Prostate gland (tissue), 2 donors: ENCODE data around the gene KLHL25. TPM values are rescaled to one million over a fixed set of nuclear protein-coding genes. Genes with fewer than 3 reads are reported as not detected.

ENCODE experiments used
- DNase-seq: peaks from one replicate; pipeline ENCODE4 v3.0.0-alpha.2; 2019; ENCODE audit warnings: low spot score
- H3K27ac ChIP-seq, 2 donors: fragments of 200-600 bp; sonication (generic); 2 replicates each; pipeline ENCODE4 v1.5.1; 2017 to 2019
- H3K27me3 ChIP-seq: fragments of 200-600 bp; sonication (generic); replicated peaks from 2 replicates; pipeline ENCODE4 v1.5.1; 2019; ENCODE audit not compliant: insufficient read depth
- H3K36me3 ChIP-seq, 2 donors: fragments of 200-600 bp; sonication (generic); 1 replicate in 1 of 2; 2 replicates in 1 of 2; pipeline versions ENCODE4 v1.5.1 to v1.8.1; 2017 to 2019
- H3K4me1 ChIP-seq: fragments of 200-600 bp; sonication (generic); replicated peaks from 2 replicates; pipeline ENCODE4 v1.5.1; 2019
- H3K4me3 ChIP-seq, 2 donors: fragments of 200-600 bp; sonication (generic); 2 replicates each; pipeline ENCODE4 v1.5.1; 2017 to 2019
- H3K9me3 ChIP-seq: fragments of 200-600 bp; sonication (generic); 2 replicates; pipeline ENCODE4 v1.5.1; 2017
- POLR2A ChIP-seq: fragments of 450-650 bp; IDR thresholded peaks from one replicate; pipeline ENCODE4 v1.6.1; 2016; ENCODE audit warnings: antibody characterized with exemption, mild to moderate bottlenecking
- POLR2AphosphoS5 ChIP-seq: sonication (generic); formaldehyde crosslinking; IDR thresholded peaks from one replicate; pipeline ENCODE4 v1.6.1; 2017; ENCODE audit warnings: antibody characterized with exemption
- WGBS: methylation state at CpG from one replicate; pipeline ENCODE4 v1.1.5; 2018; 5-methylcytosine and 5-hydroxymethylcytosine counted together
- intact Hi-C: fragments of 100-400 bp; cut with DNase I; formaldehyde crosslinking; loops from one replicate; pipeline ENCODE4 v1.14.2; 2022
- microRNA counts, 2 donors: library from miRNA; unstranded; fragments of <30 nt; microRNA quantifications; one replicate each; lab custom pipeline; 2016 to 2017
- microRNA-seq: library from miRNA; unstranded; fragments of <30 nt; microRNA quantifications from one replicate; pipeline ENCODE4, GENCODE V29; 2016
- small RNA-seq, 2 donors: library from RNA; depleted of rRNA; stranded (forward); fragments of <200 nt; gene quantifications; one replicate each; pipeline ENCODE3, GENCODE V24; 2016
- total RNA-seq, 2 donors: library from RNA; depleted of rRNA; stranded (reverse); fragments of >200 nt; gene quantifications; one replicate each; pipeline ENCODE4 v1.1.0, GENCODE V29; 2016
- TF ChIP-seq, protein P1 (sequence below), 4 experiments: fragments of 200-600 bp in 2 of 4; fragments of 450-650 bp in 2 of 4; sonication (generic) in 2 of 4; IDR thresholded peaks; 1 replicate in 3 of 4; 2 replicates in 1 of 4; pipeline ENCODE4 v1.5.1; 2016 to 2019; ENCODE audit warnings: antibody characterized with exemption in 4 of 4, mild to moderate bottlenecking in 2 of 4, moderate library complexity in 2 of 4

Gene KLHL25
- total RNA-seq, 2 donors from 2014 or later: 5.1 to 30.8 TPM

DNA sequence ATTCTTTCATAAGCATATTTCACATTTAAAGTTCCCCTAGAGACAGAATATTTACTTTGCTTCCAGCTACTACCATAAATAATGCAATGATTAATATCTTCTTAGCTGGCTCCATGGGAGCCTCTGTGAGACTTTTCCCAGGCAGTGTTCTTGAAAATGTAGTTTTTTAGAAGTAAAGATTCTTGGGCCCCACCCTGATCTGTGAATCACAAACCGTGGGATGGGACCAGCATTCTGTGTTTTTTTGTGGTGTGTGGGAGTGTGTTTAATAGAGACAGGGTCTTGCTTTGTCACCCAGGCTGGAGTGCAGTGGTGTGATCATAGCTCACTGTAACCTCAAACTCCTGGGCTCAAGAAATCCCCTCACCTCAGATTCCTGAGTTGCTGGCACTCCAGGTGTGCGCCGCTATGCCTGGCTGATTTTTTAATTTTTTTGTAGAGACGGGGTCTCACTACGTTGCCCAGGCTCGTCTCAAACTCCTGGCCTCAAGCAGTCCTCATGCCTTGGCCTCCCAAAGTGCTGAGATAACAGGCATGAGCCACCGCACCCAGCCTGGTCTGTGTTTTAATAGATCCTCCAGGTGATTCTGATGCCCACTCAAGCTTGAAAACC lies 83.0 kb downstream of the KLHL25 start:
- intact Hi-C loops: no loop called here
- 87% methylated on average over 7 of the region's 7 CpGs for WGBS
- H3K4me3 ChIP-seq: no peak overlapping the region
- no peak overlapping the region for H3K27ac ChIP-seq
- no peaks in the 10 kb centered on the region for H3K4me1 ChIP-seq
- H3K27me3 ChIP-seq: no peaks in the 10 kb centered on the region
- DNase-seq: no peak
- H3K9me3 ChIP-seq: no peaks in the 10 kb centered on the region
- no peak for TF ChIP-seq POLR2AphosphoS5
- TF ChIP-seq, protein P1, sequence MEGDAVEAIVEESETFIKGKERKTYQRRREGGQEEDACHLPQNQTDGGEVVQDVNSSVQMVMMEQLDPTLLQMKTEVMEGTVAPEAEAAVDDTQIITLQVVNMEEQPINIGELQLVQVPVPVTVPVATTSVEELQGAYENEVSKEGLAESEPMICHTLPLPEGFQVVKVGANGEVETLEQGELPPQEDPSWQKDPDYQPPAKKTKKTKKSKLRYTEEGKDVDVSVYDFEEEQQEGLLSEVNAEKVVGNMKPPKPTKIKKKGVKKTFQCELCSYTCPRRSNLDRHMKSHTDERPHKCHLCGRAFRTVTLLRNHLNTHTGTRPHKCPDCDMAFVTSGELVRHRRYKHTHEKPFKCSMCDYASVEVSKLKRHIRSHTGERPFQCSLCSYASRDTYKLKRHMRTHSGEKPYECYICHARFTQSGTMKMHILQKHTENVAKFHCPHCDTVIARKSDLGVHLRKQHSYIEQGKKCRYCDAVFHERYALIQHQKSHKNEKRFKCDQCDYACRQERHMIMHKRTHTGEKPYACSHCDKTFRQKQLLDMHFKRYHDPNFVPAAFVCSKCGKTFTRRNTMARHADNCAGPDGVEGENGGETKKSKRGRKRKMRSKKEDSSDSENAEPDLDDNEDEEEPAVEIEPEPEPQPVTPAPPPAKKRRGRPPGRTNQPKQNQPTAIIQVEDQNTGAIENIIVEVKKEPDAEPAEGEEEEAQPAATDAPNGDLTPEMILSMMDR (IDR thresholded peaks at IDR 0.05): no peak
- TF ChIP-seq POLR2A: no peak
- H3K36me3 ChIP-seq: peaks cover 0 to 5% of the 10 kb centered on the region in 2 donors

DNA sequence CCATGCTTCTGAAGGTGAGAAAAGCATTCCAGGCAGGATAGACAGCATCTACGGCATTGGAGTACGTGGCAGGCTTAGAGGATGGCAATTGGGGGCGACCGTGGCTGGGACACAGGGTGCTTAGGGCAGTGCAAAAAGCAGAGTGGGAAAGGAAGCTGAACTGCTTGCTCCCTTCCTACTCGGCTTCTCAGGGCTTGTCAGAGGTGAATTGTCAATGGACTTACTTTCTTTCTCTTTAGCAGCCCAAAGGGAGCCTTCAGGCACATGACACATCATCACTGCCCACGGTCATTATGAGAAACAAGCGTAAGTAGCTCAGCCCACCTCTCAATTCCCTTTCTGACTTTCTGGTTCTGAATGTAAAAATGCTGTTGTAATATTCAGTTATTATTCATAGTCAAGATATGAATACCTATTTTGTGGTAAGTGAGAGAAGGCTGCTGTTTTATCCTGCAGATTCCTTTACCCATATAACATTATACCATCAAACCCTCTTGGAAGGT lies 84.3 kb downstream of the KLHL25 start:
- Histone ChIP-seq H3K27ac (no peak overlapping the region), H3K9me3 (no peaks in the 10 kb centered on the region), H3K4me1 (peaks cover 3% of the 10 kb centered on the region), H3K27me3 (no peaks in the 10 kb centered on the region), H3K4me3 (no peak overlapping the region), H3K36me3 (peaks cover 0 to 5% of the 10 kb centered on the region in 2 donors)
- no peak for DNase-seq
- TF ChIP-seq POLR2A (no peak), POLR2AphosphoS5 (no peak)
- TF ChIP-seq, protein P1 (IDR thresholded peaks at IDR 0.05): no peak
- 90% methylated on average over 7 of the region's 7 CpGs for WGBS
- intact Hi-C loops: no loop called here

MicroRNAs within 50 kb of the gene (microRNA counts, 767-probe panel; counts per million panel counts)
- 0 to 431 counts per million in 2 donors for microRNA hsa-miR-1276 (lab: Ali Mortazavi, UCI)

Small RNA genes lying within 50 kb of the gene (microRNA-seq; reads per million reads assigned to microRNA genes)
- gene MIR1276 (not detected), gene MIR548AP (not detected)

Small RNA genes lying within 50 kb of the gene (small RNA-seq; reads per million reads assigned to genes)
- gene AC021739.1 (0 reads per million in 2 donors), gene MIR1276 (0 to 0.30 reads per million in 2 donors), gene MIR548AP (0 reads per million in 2 donors), gene RNU6-231P (0 reads per million in 2 donors)
